ENCODE data around the gene ATP1A3.
"Not testable (repeated sequence)": the region's sequence is repeated elsewhere in the genome, so short reads cannot be mapped to it uniquely, and the experiment has no call there.

ATP1A3 gene

DNA sequence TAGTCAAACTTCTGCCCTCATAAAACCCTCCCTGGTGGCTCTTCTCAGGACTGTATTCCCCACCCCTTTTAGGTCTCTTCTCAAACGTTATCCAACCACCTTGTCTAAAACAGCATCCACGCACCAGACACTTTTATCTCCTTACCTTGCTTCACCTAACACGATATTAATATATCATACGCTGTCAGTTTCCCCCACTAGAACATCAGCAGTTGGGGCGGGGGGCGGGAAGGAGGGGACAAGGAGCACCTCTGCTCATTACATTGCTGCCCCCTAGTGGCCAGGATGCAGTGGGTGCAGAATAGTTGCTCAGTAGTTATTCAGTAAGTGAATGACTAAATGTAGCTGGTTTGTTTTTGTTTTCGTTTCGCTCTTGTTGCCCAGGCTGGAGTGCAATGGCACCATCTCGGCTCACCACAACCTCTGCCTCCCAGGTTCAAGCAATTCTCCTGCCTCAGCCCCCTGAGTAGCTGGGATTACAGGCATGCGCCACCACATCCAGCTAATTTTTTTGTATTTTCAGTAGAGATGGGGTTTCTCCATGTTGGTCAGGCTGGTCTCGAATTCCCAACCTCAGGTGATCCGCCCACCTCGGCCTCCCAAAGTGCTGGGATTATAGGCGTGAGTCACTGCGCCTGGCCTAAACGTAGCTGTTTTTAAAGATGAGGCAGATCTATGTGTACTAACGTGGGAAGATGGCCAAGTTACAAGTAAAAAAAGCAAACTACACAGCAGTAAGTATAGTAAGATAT lies 40.8 kb upstream of the ATP1A3 start:
- TF ChIP-seq, protein P1, sequence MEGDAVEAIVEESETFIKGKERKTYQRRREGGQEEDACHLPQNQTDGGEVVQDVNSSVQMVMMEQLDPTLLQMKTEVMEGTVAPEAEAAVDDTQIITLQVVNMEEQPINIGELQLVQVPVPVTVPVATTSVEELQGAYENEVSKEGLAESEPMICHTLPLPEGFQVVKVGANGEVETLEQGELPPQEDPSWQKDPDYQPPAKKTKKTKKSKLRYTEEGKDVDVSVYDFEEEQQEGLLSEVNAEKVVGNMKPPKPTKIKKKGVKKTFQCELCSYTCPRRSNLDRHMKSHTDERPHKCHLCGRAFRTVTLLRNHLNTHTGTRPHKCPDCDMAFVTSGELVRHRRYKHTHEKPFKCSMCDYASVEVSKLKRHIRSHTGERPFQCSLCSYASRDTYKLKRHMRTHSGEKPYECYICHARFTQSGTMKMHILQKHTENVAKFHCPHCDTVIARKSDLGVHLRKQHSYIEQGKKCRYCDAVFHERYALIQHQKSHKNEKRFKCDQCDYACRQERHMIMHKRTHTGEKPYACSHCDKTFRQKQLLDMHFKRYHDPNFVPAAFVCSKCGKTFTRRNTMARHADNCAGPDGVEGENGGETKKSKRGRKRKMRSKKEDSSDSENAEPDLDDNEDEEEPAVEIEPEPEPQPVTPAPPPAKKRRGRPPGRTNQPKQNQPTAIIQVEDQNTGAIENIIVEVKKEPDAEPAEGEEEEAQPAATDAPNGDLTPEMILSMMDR (IDR thresholded peaks at IDR 0.05; ENCODE audit: unreplicated experiment in 3 of 3) = peak; percentile 68 to 75 (median 70)
- not testable (repeated sequence) for H3K4me3 Mint-ChIP-seq; H3K36me3 Mint-ChIP-seq (ENCODE audit: low read depth); H3K9me3 Mint-ChIP-seq; H3K27me3 Mint-ChIP-seq (ENCODE audit: low read depth)
- H3K27ac Mint-ChIP-seq = peak overlapping the region in 2 of 3 experiments; percentile 6 to 40
- peaks cover 22% of the 10 kb centered on the region for H3K4me1 Mint-ChIP-seq

DNA sequence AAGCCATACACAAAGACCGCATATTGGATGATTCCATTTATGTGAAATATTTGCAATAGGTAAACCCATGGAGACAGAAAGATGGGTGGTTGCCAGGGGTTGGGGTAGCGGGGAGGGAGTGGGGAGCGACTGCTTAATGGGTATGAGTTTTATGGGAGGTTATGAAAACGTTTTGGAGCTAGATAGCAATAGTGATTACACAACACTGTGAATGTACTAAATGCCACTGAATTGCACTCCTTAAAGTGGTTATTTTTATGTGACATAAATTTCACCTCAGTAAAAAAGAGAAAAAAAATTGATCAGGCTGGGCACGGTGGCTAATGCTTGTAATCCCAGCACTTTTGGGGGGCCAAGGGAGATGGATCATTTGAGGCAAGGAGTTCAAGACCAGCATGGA lies 39.4 kb upstream of the ATP1A3 start:
- no peaks in the 10 kb centered on the region for H3K36me3 Mint-ChIP-seq (ENCODE audit: low read depth)
- H3K4me1 Mint-ChIP-seq = peaks cover 22% of the 10 kb centered on the region
- H3K4me3 Mint-ChIP-seq = no peak overlapping the region
- H3K9me3 Mint-ChIP-seq = no peaks in the 10 kb centered on the region
- peaks cover 1% of the 10 kb centered on the region for H3K27me3 Mint-ChIP-seq (ENCODE audit: low read depth)
- TF ChIP-seq, protein P1 (IDR thresholded peaks at IDR 0.05; ENCODE audit: unreplicated experiment in 3 of 3) = no peak
- no peak overlapping the region for H3K27ac Mint-ChIP-seq

DNA sequence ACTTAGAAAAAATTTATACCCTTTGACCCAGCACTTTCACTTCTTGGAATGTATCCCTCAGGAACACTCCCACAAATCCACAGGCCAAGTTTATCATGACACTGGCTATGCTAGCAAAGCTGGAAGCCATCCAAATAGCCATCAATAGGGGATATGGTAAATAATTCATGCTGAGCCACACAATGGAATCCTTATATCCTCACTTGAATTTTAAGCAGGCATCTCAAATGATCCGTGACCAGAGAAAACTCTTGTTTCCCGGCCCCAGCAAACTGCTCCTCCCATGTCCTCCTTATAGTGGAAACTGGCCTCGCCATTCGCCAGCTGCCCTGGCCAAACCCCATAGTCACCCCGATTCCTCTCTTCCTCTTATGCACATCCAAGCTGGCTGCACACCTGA lies 38.4 kb upstream of the ATP1A3 start:
- Mint-ChIP-seq H3K36me3 (ENCODE audit: low read depth) (no peaks in the 10 kb centered on the region), H3K9me3 (no peaks in the 10 kb centered on the region), H3K27me3 (ENCODE audit: low read depth) (peaks cover 6% of the 10 kb centered on the region), H3K4me1 (peaks cover 22% of the 10 kb centered on the region), H3K4me3 (no peak overlapping the region), H3K27ac (peak overlapping the region; percentile 21 to 76 (median 56))
- TF ChIP-seq, protein P1 (IDR thresholded peaks at IDR 0.05; ENCODE audit: unreplicated experiment in 3 of 3) = no peak

DNA sequence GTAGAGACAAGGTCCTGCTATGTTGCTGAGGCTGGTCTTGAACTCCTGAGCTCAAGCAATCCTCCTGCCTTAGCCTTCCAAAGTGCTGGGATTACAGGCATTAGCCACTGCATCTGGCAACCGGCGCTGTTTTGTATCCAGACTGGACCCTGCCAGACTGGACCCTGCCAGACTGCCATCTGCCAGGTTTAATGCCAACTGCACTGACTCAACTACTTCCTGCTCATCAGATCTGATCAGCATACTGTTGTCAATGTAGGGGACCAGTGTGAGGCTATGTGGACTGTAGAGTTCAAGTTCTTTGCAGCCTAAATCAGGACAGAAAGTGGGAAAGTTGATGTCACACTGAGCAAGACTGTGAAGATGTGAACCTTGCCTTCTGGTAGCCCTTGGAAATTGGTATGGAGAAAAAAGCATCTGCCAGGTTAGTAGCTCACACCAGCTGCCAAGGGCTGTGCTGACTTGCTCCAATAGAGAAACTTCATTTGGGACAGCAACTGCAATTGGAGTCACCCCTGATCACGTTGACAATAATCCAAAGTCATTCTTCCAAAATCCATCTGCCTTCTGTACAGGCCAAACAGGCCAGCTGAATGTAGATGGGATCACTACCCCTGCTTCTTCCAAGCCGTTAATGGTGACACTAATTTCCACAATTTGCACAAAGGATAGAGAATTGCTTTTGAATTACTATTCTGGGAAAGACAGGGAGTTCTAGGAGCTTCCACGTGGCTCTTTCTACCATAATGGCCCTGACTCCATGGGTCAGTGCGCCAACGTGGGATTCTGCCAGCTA lies 36.8 kb upstream of the ATP1A3 start:
- Mint-ChIP-seq H3K4me3 (no peak overlapping the region), H3K27ac (peak overlapping the region in 2 of 3 experiments; percentile 20 to 48), H3K36me3 (ENCODE audit: low read depth) (peaks cover 5% of the 10 kb centered on the region), H3K9me3 (no peaks in the 10 kb centered on the region), H3K4me1 (peaks cover 22% of the 10 kb centered on the region), H3K27me3 (ENCODE audit: low read depth) (peaks cover 6% of the 10 kb centered on the region)
- TF ChIP-seq, protein P1 (IDR thresholded peaks at IDR 0.05; ENCODE audit: unreplicated experiment in 3 of 3) = no peak

DNA sequence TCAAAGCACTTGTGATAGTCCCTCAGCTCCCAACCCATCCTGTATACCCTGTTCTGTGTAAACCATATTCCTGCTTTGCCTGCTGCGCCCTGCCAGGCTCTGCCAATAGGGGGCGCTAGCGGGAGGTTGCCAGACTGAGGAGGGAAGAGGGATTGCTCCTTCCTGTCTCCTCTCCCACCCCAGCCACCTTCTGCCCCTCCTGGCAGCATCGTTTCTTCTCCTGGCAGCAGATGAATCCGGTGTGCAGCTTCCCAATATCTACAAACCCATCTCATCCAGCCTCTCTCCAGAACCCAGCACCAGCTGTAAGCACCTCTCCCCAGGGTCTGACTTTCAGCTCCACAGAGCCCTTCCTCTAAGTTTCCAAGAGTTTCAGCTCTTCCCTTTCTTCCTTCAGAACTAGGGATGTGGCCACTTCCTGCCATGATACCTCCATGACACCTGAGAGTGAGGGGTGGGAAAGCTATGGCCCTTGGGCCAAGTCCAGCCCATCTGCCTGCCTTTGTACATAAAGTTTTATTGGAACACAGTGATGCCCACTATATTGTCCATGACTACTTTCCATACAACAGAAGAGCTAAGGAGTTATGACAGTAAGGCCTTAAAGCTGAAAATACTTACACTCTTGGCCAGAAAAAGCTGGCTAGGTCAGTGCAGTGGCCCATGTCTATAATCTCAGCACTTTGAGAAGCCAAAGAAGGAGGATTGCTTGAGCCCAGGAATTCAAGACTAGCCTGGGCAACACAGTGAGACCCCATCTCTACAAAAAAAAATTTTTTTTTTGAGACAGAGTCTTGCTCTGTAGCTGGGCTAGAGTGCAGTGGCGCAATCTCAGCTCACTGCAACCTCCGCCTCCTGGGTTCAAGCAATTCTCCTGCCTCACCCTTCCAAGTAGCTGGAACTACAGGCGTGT lies 34.5 kb upstream of the ATP1A3 start:
- Mint-ChIP-seq H3K9me3 (no peaks in the 10 kb centered on the region), H3K27ac (no peak overlapping the region), H3K36me3 (ENCODE audit: low read depth) (peaks cover 5% of the 10 kb centered on the region), H3K4me3 (no peak overlapping the region), H3K4me1 (peaks cover 23% of the 10 kb centered on the region), H3K27me3 (ENCODE audit: low read depth) (peaks cover 10% of the 10 kb centered on the region)
- TF ChIP-seq, protein P1 (IDR thresholded peaks at IDR 0.05; ENCODE audit: unreplicated experiment in 3 of 3) = peak; percentile 13 to 33 (median 17)
